ENCODE results near the gene LTBR. TPM values are rescaled to one million over a fixed set of nuclear protein-coding genes. Genes with fewer than 3 reads are reported as not detected.
A peak's percentile ranks its signal among the peaks of the same experiment; 100 is the strongest.

The LTBR gene
- total and polyA plus RNA-seq, 12 donors = 34.6 to 295 (median 140) TPM

GRCh38 chr12:6363010-6363329 lies 21.0 kb upstream of the LTBR start:
- H3K27me3 ChIP-seq = no peaks in the 10 kb centered on the region
- no peak for DNase-seq
- H3K4me1 ChIP-seq (replicated peaks in 1 of 2) = peaks cover 0 to 8% of the 10 kb centered on the region in 2 donors
- intact Hi-C loops (cut with DNase I) = no loop called here
- no peaks in the 10 kb centered on the region for H3K36me3 ChIP-seq (replicated peaks in 1 of 2)
- TF ChIP-seq, protein P1, sequence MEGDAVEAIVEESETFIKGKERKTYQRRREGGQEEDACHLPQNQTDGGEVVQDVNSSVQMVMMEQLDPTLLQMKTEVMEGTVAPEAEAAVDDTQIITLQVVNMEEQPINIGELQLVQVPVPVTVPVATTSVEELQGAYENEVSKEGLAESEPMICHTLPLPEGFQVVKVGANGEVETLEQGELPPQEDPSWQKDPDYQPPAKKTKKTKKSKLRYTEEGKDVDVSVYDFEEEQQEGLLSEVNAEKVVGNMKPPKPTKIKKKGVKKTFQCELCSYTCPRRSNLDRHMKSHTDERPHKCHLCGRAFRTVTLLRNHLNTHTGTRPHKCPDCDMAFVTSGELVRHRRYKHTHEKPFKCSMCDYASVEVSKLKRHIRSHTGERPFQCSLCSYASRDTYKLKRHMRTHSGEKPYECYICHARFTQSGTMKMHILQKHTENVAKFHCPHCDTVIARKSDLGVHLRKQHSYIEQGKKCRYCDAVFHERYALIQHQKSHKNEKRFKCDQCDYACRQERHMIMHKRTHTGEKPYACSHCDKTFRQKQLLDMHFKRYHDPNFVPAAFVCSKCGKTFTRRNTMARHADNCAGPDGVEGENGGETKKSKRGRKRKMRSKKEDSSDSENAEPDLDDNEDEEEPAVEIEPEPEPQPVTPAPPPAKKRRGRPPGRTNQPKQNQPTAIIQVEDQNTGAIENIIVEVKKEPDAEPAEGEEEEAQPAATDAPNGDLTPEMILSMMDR (IDR thresholded peaks at IDR 0.05) = no peak
- TF ChIP-seq POLR2A (IDR thresholded peaks at IDR 0.05) = no peak
- no peaks in the 10 kb centered on the region for H3K9me3 ChIP-seq (replicated peaks in 1 of 3)
- peak overlapping the region in 2 of 4 donors; percentile 33 to 64 for H3K4me3 ChIP-seq
- peak overlapping the region in 3 of 5 donors; percentile 75 to 95 (median 87) for H3K27ac ChIP-seq
- 14 to 19% (median 17%) methylated on average over 4 of the region's 4 CpGs for whole genome bisulfite sequencing, 4 donors

DNA sequence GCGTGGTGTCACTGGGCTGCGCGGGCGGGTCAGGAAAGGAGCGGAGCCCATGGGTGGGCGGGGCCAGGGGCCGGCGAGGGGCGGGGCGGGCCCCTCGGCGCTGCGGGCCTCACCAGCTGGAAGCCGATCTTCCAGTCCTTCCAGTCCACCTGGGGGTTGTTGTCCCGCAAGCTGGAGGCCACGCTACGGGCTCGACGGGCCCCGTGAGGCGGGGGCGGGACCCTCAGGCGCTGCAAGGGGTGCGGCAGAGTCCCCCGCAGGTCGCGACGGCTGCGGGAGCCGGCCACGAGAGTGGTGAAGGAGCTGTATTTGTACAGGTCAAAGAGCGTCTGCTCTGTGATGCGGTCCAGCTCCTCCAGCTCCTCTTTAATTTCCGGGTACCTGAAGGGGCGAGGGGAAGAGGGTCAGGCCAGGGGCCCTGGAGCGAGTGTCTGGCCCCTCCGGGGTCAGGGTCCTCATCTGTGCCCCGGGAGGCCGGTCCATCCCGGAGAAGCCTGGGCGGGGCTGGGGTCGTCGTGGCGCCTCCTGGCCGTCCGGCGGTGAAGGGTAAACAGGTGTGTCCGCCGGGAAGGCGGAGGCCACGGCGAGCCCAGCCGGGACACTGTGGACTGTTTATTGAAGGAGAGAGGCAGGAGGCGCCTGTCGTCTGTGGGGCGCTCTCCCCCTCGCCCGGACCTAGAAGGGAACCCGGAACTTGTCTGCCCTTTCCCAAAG lies 20.5 kb upstream of the LTBR start:
- Histone ChIP-seq H3K27me3 (no peaks in the 10 kb centered on the region), H3K4me1 (replicated peaks in 1 of 2) (peaks cover 0 to 9% of the 10 kb centered on the region in 2 donors), H3K9me3 (replicated peaks in 1 of 3) (no peaks in the 10 kb centered on the region), H3K4me3 (peak overlapping the region in 3 of 4 donors; percentile 33 to 64 (median 58)), H3K27ac (peak overlapping the region; percentile 75 to 95 (median 80)), H3K36me3 (replicated peaks in 1 of 2) (no peaks in the 10 kb centered on the region)
- peak in 1 of 2 donors; percentile 75 for TF ChIP-seq POLR2A (IDR thresholded peaks at IDR 0.05)
- TF ChIP-seq, protein P1 (IDR thresholded peaks at IDR 0.05) = no peak
- intact Hi-C loops (cut with DNase I) = no loop called here
- peak; percentile 67 to 83 (median 77) for DNase-seq
- WGBS, 4 donors = 2 to 6% (median 3%) methylated on average over 11 to 59 of the region's 59 CpGs

DNA sequence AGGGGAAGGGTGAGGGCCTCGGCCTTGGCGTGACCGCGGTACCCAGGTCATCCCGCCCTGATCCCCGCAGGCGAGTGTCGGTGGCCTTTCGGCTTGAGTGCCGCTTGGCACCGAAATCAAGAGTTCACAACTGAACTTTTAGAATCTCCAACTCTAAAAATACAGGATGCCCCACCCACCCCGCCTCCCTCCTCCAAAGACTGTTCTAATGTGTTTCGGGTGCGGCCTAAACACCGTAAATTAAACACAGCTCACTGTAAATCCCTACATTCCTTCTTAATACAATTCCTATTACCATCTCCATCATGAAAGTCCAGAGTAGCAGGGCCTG lies 20.0 kb upstream of the LTBR start:
- DNase-seq = peak in 4 of 7 donors; percentile 42 to 71 (median 57)
- WGBS, 4 donors = 20 to 36% (median 29%) methylated on average over 13 to 15 of the region's 15 CpGs
- intact Hi-C loops (cut with DNase I) = no loop called here

GRCh38 chr12:6367065-6367968 lies 16.6 kb upstream of the LTBR start:
- Histone ChIP-seq H3K36me3 (replicated peaks in 1 of 2) (no peaks in the 10 kb centered on the region), H3K9me3 (replicated peaks in 1 of 3) (no peaks in the 10 kb centered on the region), H3K27me3 (no peaks in the 10 kb centered on the region), H3K27ac (peak overlapping the region in 2 of 5 donors; percentile 6 to 53), H3K4me1 (replicated peaks in 1 of 2) (peaks cover 26 to 36% of the 10 kb centered on the region in 2 donors), H3K4me3 (no peak overlapping the region)
- peak in 1 of 7 donors; percentile 51 for DNase-seq
- TF ChIP-seq POLR2A (IDR thresholded peaks at IDR 0.05) = no peak
- TF ChIP-seq, protein P1 (IDR thresholded peaks at IDR 0.05) = peak in 2 of 6 experiments; percentile 24 to 35
- 56 to 61% (median 59%) methylated on average over 11 of the region's 11 CpGs for WGBS, 4 donors
- intact Hi-C loops (cut with DNase I) = no loop called here

More for the DNA sequence above, 20.0 kb upstream of the LTBR start:
- Histone ChIP-seq H3K27me3 (no peaks in the 10 kb centered on the region), H3K4me1 (replicated peaks in 1 of 2) (peaks cover 0 to 14% of the 10 kb centered on the region in 2 donors), H3K4me3 (peak overlapping the region in 2 of 4 donors; percentile 33 to 64), H3K36me3 (replicated peaks in 1 of 2) (no peaks in the 10 kb centered on the region), H3K27ac (peak overlapping the region; percentile 75 to 95 (median 80)), H3K9me3 (replicated peaks in 1 of 3) (no peaks in the 10 kb centered on the region)
- TF ChIP-seq, protein P1 (IDR thresholded peaks at IDR 0.05) = no peak
- TF ChIP-seq POLR2A (IDR thresholded peaks at IDR 0.05) = no peak

All from adrenal gland (tissue), 12 donors.